Measurements from ENCODE around the gene RHOV.

DNA sequence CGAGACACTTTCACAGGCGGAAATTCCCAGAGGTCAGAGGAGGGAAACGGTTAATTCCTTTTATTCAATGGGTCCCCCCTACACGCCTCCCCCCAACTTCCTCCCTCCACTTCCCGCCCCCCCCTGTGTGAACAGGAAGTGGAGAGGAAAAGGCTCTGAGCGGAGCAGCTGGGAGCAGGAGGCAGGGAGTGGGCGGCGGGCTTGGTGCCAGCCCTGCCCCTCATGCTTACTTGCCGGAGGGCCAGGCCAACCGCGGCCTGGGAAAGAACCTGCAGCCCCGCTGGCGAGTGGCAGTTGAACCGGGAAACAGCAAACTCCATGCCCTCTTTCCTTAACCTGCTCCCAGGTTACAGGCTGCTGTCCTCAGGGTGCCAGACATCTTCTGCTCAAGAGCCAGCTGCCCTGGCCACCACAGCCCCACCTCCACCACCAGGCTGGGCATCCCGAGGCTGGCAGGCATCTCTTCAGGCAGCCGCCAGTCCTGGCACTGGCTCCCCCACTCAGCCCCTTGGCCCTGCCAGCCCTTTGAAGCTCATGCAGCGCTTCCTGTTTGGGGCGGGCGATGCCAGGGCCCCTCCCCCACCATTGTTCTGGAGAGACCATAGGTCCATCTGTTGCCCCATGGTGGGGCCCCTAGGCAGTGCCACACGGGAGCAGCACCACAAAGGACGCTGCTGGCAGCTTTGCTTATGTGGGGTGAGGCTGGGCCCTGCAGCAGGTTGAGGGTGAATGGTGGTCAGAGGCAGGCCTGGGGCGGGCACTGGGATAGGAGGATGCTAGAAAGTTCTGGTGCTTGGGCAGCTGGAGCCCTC is 33.2 kb upstream of the RHOV start:
- no peak for TF ChIP-seq POLR2AphosphoS5 (IDR thresholded peaks at IDR 0.05; ENCODE audit: low read depth, low read length)
- TF ChIP-seq, protein P1, sequence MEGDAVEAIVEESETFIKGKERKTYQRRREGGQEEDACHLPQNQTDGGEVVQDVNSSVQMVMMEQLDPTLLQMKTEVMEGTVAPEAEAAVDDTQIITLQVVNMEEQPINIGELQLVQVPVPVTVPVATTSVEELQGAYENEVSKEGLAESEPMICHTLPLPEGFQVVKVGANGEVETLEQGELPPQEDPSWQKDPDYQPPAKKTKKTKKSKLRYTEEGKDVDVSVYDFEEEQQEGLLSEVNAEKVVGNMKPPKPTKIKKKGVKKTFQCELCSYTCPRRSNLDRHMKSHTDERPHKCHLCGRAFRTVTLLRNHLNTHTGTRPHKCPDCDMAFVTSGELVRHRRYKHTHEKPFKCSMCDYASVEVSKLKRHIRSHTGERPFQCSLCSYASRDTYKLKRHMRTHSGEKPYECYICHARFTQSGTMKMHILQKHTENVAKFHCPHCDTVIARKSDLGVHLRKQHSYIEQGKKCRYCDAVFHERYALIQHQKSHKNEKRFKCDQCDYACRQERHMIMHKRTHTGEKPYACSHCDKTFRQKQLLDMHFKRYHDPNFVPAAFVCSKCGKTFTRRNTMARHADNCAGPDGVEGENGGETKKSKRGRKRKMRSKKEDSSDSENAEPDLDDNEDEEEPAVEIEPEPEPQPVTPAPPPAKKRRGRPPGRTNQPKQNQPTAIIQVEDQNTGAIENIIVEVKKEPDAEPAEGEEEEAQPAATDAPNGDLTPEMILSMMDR (IDR thresholded peaks at IDR 0.05): no peak
- no peak for TF ChIP-seq REST (IDR thresholded peaks at IDR 0.05; ENCODE audit: insufficient read depth in 1 of 2, low read depth in 2 of 2, low read length in 1 of 2)
- TF ChIP-seq SIN3A (IDR thresholded peaks at IDR 0.05; ENCODE audit: borderline replicate concordance, insufficient read depth, low read depth, low read length): no peak
